CD4-positive, alpha-beta T cell treated with Interleukin-17A for 4 hours (primary cell): Measurements from ENCODE around the gene PPP1R7.
"Not testable (repeated sequence)": the region's sequence is repeated elsewhere in the genome, so short reads cannot be mapped to it uniquely, and the experiment has no call there.

Experiments
- DNase-seq: peaks from one replicate; pipeline ENCODE4 v3.0.0-alpha.2; 2020; ENCODE audit warnings: mixed read lengths

Gene PPP1R7

GRCh38 chr2:241177526-241178334, 27.5 kb downstream of the PPP1R7 start:
- DNase-seq: no peak

- no peak for DNase-seq
Observed at GRCh38 chr2:241178961-241179360, 28.7 kb downstream of the PPP1R7 start.

GRCh38 chr2:241179899-241180298, 29.6 kb downstream of the PPP1R7 start:
- no peak for DNase-seq

- no peak for DNase-seq
Observed at GRCh38 chr2:241180495-241180894, 30.2 kb downstream of the PPP1R7 start.

- DNase-seq: no peak
Observed at GRCh38 chr2:241182126-241182525, 31.9 kb downstream of the PPP1R7 start.

- no peak for DNase-seq
Observed at GRCh38 chr2:241182531-241183133, 32.4 kb downstream of the PPP1R7 start.

- no peak for DNase-seq
Observed at GRCh38 chr2:241183221-241183620, 33.0 kb downstream of the PPP1R7 start.

GRCh38 chr2:241184901-241185300, 34.6 kb downstream of the PPP1R7 start:
- DNase-seq: no peak

GRCh38 chr2:241185961-241186360, 35.7 kb downstream of the PPP1R7 start:
- no peak for DNase-seq

GRCh38 chr2:241187101-241187917, 37.0 kb downstream of the PPP1R7 start:
- DNase-seq: no peak

GRCh38 chr2:241187918-241188234, 37.6 kb downstream of the PPP1R7 start:
- no peak for DNase-seq

GRCh38 chr2:241188361-241189092, 38.3 kb downstream of the PPP1R7 start, which contains the start of gene ANO7:
TSS of gene ANO7 (plus strand) at chr2:241188677. CDS start at chr2:241190064, 1,387 bp downstream.
- DNase-seq: no peak

GRCh38 chr2:241189093-241189855, 39.0 kb downstream of the PPP1R7 start:
- DNase-seq: no peak

- no peak for DNase-seq
Observed at GRCh38 chr2:241189856-241190201, 39.6 kb downstream of the PPP1R7 start.

GRCh38 chr2:241190291-241190981, 40.2 kb downstream of the PPP1R7 start:
- DNase-seq: no peak

GRCh38 chr2:241191081-241191480, 40.8 kb downstream of the PPP1R7 start:
- DNase-seq: no peak

- DNase-seq: no peak
Observed at GRCh38 chr2:241193271-241193670, 43.0 kb downstream of the PPP1R7 start.

GRCh38 chr2:241194811-241195210, 44.5 kb downstream of the PPP1R7 start:
- no peak for DNase-seq

- no peak for DNase-seq
Observed at GRCh38 chr2:241195506-241196130, 45.4 kb downstream of the PPP1R7 start.

GRCh38 chr2:241197246-241197645, 47.0 kb downstream of the PPP1R7 start:
- not testable (repeated sequence) for DNase-seq

GRCh38 chr2:241197947-241198346, 47.7 kb downstream of the PPP1R7 start:
- no peak for DNase-seq
